Measurements from ENCODE around the gene TEDC1.

DNA sequence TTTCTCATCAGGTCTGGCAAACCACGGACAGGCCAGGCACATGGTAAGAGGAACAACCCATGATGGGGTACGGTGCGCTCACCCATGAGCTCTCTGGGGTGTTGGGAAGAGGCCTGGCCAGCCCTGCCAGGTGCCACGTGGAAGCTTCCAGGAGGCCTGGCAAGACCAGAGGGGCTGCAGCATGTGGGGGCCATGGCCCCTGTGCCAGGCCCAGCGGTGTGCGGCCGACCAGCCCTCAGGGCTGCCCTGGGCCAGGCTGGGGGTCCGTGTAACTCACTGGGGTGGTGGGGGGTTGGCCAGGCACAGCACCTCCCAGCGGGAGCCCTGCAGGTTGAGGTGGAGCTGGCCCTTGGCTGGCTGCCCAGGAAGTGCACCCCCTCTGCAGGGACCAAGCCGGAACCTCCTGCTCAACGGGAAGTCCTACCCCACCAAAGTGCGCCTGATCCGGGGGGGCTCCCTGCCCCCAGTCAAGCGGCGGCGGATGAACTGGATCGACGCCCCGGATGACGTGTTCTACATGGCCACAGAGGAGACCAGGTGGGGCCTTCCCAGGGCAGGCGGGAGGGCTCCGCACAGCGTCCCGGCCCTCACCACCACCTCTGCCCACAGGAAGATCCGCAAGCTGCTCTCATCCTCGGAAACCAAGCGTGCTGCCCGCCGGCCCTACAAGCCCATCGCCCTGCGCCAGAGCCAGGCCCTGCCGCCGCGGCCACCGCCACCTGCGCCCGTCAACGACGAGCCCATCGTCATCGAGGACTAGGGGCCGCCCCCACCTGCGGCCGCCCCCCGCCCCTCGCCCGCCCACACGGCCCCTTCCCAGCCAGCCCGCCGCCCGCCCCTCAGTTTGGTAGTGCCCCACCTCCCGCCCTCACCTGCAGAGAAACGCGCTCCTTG lies 21.3 kb upstream of the TEDC1 start:
- TF ChIP-seq NR3C1 (CRISPR knock-in tag; conservative IDR thresholded peaks at IDR 0.05; ENCODE audit: low read depth) (no peak), ZNF232 (CRISPR knock-in tag; IDR thresholded peaks at IDR 0.05) (no peak)
- TF ChIP-seq, protein P1, sequence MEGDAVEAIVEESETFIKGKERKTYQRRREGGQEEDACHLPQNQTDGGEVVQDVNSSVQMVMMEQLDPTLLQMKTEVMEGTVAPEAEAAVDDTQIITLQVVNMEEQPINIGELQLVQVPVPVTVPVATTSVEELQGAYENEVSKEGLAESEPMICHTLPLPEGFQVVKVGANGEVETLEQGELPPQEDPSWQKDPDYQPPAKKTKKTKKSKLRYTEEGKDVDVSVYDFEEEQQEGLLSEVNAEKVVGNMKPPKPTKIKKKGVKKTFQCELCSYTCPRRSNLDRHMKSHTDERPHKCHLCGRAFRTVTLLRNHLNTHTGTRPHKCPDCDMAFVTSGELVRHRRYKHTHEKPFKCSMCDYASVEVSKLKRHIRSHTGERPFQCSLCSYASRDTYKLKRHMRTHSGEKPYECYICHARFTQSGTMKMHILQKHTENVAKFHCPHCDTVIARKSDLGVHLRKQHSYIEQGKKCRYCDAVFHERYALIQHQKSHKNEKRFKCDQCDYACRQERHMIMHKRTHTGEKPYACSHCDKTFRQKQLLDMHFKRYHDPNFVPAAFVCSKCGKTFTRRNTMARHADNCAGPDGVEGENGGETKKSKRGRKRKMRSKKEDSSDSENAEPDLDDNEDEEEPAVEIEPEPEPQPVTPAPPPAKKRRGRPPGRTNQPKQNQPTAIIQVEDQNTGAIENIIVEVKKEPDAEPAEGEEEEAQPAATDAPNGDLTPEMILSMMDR (IDR thresholded peaks at IDR 0.05) = no peak
